ENCODE data around the gene KIF3B.
A peak's percentile ranks its signal among the peaks of the same experiment; 100 is the strongest.

Gene KIF3B

GRCh38 chr20:32352121-32352720 lies 74.8 kb downstream of the KIF3B start:
- no peaks in the 10 kb centered on the region for H3K9me3 ChIP-seq (ENCODE audit: low read length)
- H3K36me3 ChIP-seq (ENCODE audit: insufficient read depth, low read length): no peaks in the 10 kb centered on the region
- H3K9me2 ChIP-seq (ENCODE audit: low read depth, low read length): no peaks in the 10 kb centered on the region
- TF ChIP-seq CTCF (IDR thresholded peaks at IDR 0.05; ENCODE audit: low read length) (no peak), EZH2 (IDR thresholded peaks at IDR 0.05; ENCODE audit: borderline replicate concordance, low read length) (no peak)
- H3K79me2 ChIP-seq (ENCODE audit: insufficient read depth, low read length): no peaks in the 10 kb centered on the region
- peaks cover 84% of the 10 kb centered on the region for H3K4me1 ChIP-seq (ENCODE audit: insufficient read depth, low read length, severe bottlenecking)
- no peaks in the 10 kb centered on the region for H3K27me3 ChIP-seq (ENCODE audit: insufficient read depth, low read length)
- peak overlapping the region; percentile 99 for H3K27ac ChIP-seq (ENCODE audit: low read depth, low read length, poor library complexity, severe bottlenecking)
- H3K9ac ChIP-seq (ENCODE audit: low read length): no peak overlapping the region
- H3F3A ChIP-seq (ENCODE audit: insufficient read depth, low read length): peaks cover 12% of the 10 kb centered on the region
- no peak overlapping the region for H3K4me2 ChIP-seq (ENCODE audit: low read length)
- H2AFZ ChIP-seq (ENCODE audit: low read length): no peak overlapping the region
- no peak overlapping the region for H3K4me3 ChIP-seq (ENCODE audit: low read depth, low read length, poor library complexity, severe bottlenecking)
- no peaks in the 10 kb centered on the region for H4K20me1 ChIP-seq (ENCODE audit: insufficient read depth, low read length)

GRCh38 chr20:32353848-32354496 lies 76.5 kb downstream of the KIF3B start:
- Histone ChIP-seq H3K4me3 (ENCODE audit: low read depth, low read length, poor library complexity, severe bottlenecking) (no peak overlapping the region), H3K36me3 (ENCODE audit: insufficient read depth, low read length) (peaks cover 1% of the 10 kb centered on the region; the same call in 1 of the 2 replicates), H4K20me1 (ENCODE audit: insufficient read depth, low read length) (no peaks in the 10 kb centered on the region), H3K9me3 (ENCODE audit: low read length) (no peaks in the 10 kb centered on the region), H2AFZ (ENCODE audit: low read length) (no peak overlapping the region), H3F3A (ENCODE audit: insufficient read depth, low read length) (peaks cover 12% of the 10 kb centered on the region), H3K79me2 (ENCODE audit: insufficient read depth, low read length) (peaks cover 2% of the 10 kb centered on the region), H3K4me2 (ENCODE audit: low read length) (no peak overlapping the region; the same call in 1 of the 2 replicates), H3K27me3 (ENCODE audit: insufficient read depth, low read length) (no peaks in the 10 kb centered on the region), H3K9me2 (ENCODE audit: low read depth, low read length) (no peaks in the 10 kb centered on the region), H3K4me1 (ENCODE audit: insufficient read depth, low read length, severe bottlenecking) (peaks cover 77% of the 10 kb centered on the region), H3K27ac (ENCODE audit: low read depth, low read length, poor library complexity, severe bottlenecking) (peak overlapping the region; percentile 99), H3K9ac (ENCODE audit: low read length) (peak overlapping the region; percentile 66; the same call in 1 of the 2 replicates)
- TF ChIP-seq EZH2 (IDR thresholded peaks at IDR 0.05; ENCODE audit: borderline replicate concordance, low read length) (no peak), CTCF (IDR thresholded peaks at IDR 0.05; ENCODE audit: low read length) (no peak)

GRCh38 chr20:32354592-32355416 lies 77.4 kb downstream of the KIF3B start:
- Histone ChIP-seq H3K4me2 (ENCODE audit: low read length) (peak overlapping the region; percentile 63), H3K9ac (ENCODE audit: low read length) (peak overlapping the region; percentile 66; the same call in 1 of the 2 replicates), H4K20me1 (ENCODE audit: insufficient read depth, low read length) (no peaks in the 10 kb centered on the region), H3K9me3 (ENCODE audit: low read length) (no peaks in the 10 kb centered on the region), H3K79me2 (ENCODE audit: insufficient read depth, low read length) (peaks cover 10% of the 10 kb centered on the region), H3K9me2 (ENCODE audit: low read depth, low read length) (no peaks in the 10 kb centered on the region), H3K4me3 (ENCODE audit: low read depth, low read length, poor library complexity, severe bottlenecking) (peak overlapping the region; percentile 36), H3K4me1 (ENCODE audit: insufficient read depth, low read length, severe bottlenecking) (peaks cover 69% of the 10 kb centered on the region), H3K36me3 (ENCODE audit: insufficient read depth, low read length) (peaks cover 7% of the 10 kb centered on the region; the same call in 1 of the 2 replicates), H2AFZ (ENCODE audit: low read length) (no peak overlapping the region), H3F3A (ENCODE audit: insufficient read depth, low read length) (peaks cover 12% of the 10 kb centered on the region), H3K27ac (ENCODE audit: low read depth, low read length, poor library complexity, severe bottlenecking) (peak overlapping the region; percentile 99), H3K27me3 (ENCODE audit: insufficient read depth, low read length) (no peaks in the 10 kb centered on the region)
- TF ChIP-seq CTCF (IDR thresholded peaks at IDR 0.05; ENCODE audit: low read length) (no peak), EZH2 (IDR thresholded peaks at IDR 0.05; ENCODE audit: borderline replicate concordance, low read length) (no peak)
